ENCODE results near the gene TXK. TPM values are rescaled to one million over a fixed set of nuclear protein-coding genes. Genes with fewer than 3 reads are reported as not detected.

The TXK gene
- polyA plus RNA-seq, 1 of the 3 experiments (the other 2 are of a cell fraction), result 0.61 TPM

- TF ChIP-seq, protein P1, sequence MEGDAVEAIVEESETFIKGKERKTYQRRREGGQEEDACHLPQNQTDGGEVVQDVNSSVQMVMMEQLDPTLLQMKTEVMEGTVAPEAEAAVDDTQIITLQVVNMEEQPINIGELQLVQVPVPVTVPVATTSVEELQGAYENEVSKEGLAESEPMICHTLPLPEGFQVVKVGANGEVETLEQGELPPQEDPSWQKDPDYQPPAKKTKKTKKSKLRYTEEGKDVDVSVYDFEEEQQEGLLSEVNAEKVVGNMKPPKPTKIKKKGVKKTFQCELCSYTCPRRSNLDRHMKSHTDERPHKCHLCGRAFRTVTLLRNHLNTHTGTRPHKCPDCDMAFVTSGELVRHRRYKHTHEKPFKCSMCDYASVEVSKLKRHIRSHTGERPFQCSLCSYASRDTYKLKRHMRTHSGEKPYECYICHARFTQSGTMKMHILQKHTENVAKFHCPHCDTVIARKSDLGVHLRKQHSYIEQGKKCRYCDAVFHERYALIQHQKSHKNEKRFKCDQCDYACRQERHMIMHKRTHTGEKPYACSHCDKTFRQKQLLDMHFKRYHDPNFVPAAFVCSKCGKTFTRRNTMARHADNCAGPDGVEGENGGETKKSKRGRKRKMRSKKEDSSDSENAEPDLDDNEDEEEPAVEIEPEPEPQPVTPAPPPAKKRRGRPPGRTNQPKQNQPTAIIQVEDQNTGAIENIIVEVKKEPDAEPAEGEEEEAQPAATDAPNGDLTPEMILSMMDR (IDR thresholded peaks at IDR 0.05), result no peak
Observed at GRCh38 chr4:48025005-48025404, 109.0 kb downstream of the TXK start (continued).

GRCh38 chr4:48024522-48024921 lies 109.5 kb downstream of the TXK start:
- H4K20me1 ChIP-seq (ENCODE audit: insufficient read depth), result no peaks in the 10 kb centered on the region
- WGBS (ENCODE audit: low lambda C conversion rate), result 88% methylated on average over 4 of the region's 4 CpGs
- peak overlapping the region; percentile 17; the same call in 1 of the 2 replicates for H3K4me2 ChIP-seq
- no peak overlapping the region for H2AFZ ChIP-seq (ENCODE audit: low read depth)
- no peak overlapping the region for H3K9ac ChIP-seq
- DNase-seq, result no peak
- H3K4me3 ChIP-seq (ENCODE audit: low read depth in 2 of 2, low read length in 1 of 2), result no peak overlapping the region
- TF ChIP-seq EZH2phosphoT487 (IDR thresholded peaks at IDR 0.05; ENCODE audit: borderline replicate concordance, low read depth) (no peak), CHD2 (IDR thresholded peaks at IDR 0.05; ENCODE audit: low read length, partially characterized antibody) (no peak), TCF12 (IDR thresholded peaks at IDR 0.05) (no peak), NRF1 (IDR thresholded peaks at IDR 0.05; ENCODE audit: low read depth, low read length) (no peak), MAX (IDR thresholded peaks at IDR 0.05; ENCODE audit: low read depth) (no peak), POLR2AphosphoS5 (IDR thresholded peaks at IDR 0.05; ENCODE audit: low read depth, low read length) (no peak), MXI1 (IDR thresholded peaks at IDR 0.05; ENCODE audit: low read depth, low read length) (no peak), GABPA (IDR thresholded peaks at IDR 0.05; ENCODE audit: low read depth) (no peak), FOXM1 (IDR thresholded peaks at IDR 0.05; ENCODE audit: low read depth) (no peak)
- TF ChIP-seq, protein P2, sequence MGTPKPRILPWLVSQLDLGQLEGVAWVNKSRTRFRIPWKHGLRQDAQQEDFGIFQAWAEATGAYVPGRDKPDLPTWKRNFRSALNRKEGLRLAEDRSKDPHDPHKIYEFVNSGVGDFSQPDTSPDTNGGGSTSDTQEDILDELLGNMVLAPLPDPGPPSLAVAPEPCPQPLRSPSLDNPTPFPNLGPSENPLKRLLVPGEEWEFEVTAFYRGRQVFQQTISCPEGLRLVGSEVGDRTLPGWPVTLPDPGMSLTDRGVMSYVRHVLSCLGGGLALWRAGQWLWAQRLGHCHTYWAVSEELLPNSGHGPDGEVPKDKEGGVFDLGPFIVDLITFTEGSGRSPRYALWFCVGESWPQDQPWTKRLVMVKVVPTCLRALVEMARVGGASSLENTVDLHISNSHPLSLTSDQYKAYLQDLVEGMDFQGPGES (IDR thresholded peaks at IDR 0.05; ENCODE audit: low read depth, low read length), result no peak
- TF ChIP-seq, protein P3, sequence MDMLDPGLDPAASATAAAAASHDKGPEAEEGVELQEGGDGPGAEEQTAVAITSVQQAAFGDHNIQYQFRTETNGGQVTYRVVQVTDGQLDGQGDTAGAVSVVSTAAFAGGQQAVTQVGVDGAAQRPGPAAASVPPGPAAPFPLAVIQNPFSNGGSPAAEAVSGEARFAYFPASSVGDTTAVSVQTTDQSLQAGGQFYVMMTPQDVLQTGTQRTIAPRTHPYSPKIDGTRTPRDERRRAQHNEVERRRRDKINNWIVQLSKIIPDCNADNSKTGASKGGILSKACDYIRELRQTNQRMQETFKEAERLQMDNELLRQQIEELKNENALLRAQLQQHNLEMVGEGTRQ (IDR thresholded peaks at IDR 0.05; ENCODE audit: borderline replicate concordance, low read depth, low read length), result no peak
- peaks cover 0 to 10% of the 10 kb centered on the region in 2 experiments for H3K36me3 ChIP-seq (replicated peaks in 1 of 2; ENCODE audit: control insufficient read depth in 1 of 2, insufficient read depth in 2 of 2, low read length in 1 of 2)
- H3K9me2 ChIP-seq, result no peaks in the 10 kb centered on the region
- ChIA-PET POLR2A (no interaction called here), CTCF (interaction anchor here (0.7 to 1.0 kb wide), 3 partner anchors 10 to 188 kb away, joined by 3 to 4 read pairs (median 3); no protein-coding TSS in a partner anchor)
- H3K27me3 ChIP-seq (ENCODE audit: insufficient read depth), result no peaks in the 10 kb centered on the region
- H3K27ac ChIP-seq (ENCODE audit: low read depth in 2 of 2, low read length in 1 of 2), result no peak overlapping the region
- H3F3A ChIP-seq (replicated peaks; ENCODE audit: insufficient read depth), result no peaks in the 10 kb centered on the region
- no peaks in the 10 kb centered on the region for H3K79me2 ChIP-seq (ENCODE audit: insufficient read depth)
- peaks cover 0 to 5% of the 10 kb centered on the region in 2 experiments; a peak in 1 of 4 replicates for H3K4me1 ChIP-seq (ENCODE audit: control insufficient read depth in 1 of 2, insufficient read depth in 2 of 2, low read depth in 1 of 2, low read length in 1 of 2)
- H3K9me3 ChIP-seq, result no peaks in the 10 kb centered on the region
